ENCODE measurements around the gene PTPN1.

DNA sequence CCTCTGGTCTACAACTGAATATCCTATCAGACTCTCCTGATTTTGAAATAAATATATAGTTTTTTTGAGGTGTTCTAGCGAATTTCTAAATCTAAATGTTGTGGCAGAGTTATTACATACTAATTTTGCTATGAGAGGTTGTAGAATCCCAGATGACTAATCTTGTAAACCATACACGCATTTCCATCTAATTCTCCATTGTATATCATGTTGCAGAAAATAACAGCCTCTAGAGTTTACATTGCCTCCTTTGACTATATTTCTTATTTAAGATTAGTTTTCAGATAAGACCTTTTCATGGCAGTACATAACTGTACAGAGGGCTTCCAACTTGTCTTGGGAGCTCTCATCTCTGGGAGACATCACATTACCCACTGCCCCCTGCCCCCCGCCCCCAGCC, 22.9 kb downstream of the PTPN1 start:
- TF ChIP-seq CTCF (IDR thresholded peaks at IDR 0.05; ENCODE audit: extremely low read depth in 1 of 2, insufficient read depth in 1 of 2, low read depth in 1 of 2, low read length in 2 of 2) (no peak), EZH2 (IDR thresholded peaks at IDR 0.05; ENCODE audit: borderline replicate concordance, low read depth, low read length, severe bottlenecking) (no peak)

All from endothelial cell of umbilical vein (primary cell).